NCI-H1092 (cell line): Measurements from ENCODE around the gene PRELID3B.

Source experiments
- DNase-seq: peaks from one replicate; lab custom pipeline; 2025; lab: John Stamatoyannopoulos, UW

PRELID3B gene

GRCh38 chr20:58993332-58994248 is 49.0 kb downstream of the PRELID3B start:
- DNase-seq, result no peak

DNA sequence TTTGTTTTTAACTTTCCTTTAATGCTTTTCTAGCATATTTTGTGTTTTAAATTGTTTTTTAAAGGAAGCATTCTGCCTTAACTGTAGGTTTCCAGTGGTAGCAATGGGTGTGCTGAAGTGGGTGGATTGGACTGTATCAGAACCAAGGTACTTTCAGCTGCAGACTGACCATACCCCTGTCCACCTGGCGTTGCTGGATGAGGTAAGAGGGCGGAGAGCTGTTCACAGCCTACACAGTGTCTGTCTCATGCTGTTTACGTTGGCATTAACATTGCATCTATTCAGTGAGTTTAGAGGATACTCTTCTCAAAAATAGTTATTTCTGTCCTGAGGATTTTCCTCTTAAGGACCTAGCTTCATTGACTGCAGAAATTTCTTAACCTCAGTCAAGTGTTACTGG is 49.7 kb downstream of the PRELID3B start:
- no peak for DNase-seq

GRCh38 chr20:58991715-58992114 is 50.9 kb downstream of the PRELID3B start:
- DNase-seq, result no peak

DNA sequence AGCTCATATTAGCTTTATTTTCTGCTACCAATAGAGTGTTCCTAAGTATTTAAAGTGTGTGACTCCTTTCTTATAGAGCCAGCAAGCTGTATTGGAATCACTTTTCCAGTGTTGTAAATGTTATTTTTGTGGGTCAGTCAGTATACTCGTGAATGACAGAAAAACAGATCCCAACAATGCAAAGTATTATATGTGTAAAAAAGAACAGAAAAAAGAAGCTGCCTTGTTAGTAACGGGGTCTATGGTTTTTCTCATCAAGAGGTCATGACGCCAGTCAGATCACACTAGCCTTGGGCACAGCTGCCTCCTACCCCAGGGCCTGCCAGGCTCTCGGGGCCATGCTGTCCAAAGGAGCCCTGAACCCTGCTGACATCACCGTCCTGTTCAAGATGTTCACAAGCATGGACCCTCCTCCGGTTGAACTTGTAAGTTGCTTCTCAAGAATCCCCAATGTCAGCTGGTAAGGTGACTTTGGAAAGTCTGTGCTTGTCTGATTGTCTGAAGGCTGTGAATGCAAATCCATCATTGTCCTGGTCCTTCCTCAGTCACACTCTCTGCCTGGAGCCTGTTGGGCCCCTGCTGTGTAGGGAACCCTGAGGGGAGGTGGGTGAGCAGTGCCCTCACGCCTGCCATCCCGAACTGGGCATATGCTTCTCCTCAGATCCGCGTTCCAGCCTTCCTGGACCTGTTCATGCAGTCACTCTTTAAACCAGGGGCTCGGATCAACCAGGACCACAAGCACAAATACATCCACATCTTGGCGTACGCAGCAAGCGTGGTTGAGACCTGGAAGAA is 51.7 kb downstream of the PRELID3B start:
- no peak for DNase-seq

DNA sequence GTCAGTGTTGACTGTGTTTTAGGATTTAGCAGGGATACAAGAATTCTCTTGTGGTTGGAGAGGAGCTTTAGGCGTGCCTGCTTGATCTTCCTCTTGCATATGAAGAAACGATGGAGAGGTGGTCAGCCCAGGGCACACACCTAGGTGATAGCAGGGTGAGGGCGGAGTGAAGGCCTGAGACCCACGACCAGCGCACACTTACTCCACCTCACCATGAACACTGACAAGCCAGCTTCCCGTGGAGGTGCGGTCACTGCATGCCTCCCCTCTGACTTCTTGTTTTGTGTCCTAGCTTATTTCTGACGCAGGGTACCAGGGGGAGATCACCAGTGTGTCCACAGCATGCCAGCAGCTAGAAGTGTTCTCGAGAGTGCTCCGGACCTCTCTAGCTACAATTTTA is 53.4 kb downstream of the PRELID3B start:
- no peak for DNase-seq

DNA sequence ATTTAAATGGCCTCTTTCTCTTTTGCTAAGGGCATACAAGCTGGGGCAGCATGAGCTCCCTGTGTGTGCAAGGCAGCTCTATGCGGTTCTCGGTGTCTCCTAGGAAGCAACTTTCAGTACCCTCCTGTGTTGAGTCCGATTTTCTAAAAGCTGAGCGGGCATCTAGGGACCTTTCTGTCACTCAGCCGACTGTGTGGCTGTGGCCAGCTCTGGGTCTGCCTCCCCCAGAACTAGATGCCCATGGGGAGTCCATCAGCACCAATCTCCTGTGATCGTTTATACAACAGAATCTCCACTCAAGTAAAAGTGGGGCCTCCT is 54.1 kb downstream of the PRELID3B start:
- DNase-seq, result no peak

DNA sequence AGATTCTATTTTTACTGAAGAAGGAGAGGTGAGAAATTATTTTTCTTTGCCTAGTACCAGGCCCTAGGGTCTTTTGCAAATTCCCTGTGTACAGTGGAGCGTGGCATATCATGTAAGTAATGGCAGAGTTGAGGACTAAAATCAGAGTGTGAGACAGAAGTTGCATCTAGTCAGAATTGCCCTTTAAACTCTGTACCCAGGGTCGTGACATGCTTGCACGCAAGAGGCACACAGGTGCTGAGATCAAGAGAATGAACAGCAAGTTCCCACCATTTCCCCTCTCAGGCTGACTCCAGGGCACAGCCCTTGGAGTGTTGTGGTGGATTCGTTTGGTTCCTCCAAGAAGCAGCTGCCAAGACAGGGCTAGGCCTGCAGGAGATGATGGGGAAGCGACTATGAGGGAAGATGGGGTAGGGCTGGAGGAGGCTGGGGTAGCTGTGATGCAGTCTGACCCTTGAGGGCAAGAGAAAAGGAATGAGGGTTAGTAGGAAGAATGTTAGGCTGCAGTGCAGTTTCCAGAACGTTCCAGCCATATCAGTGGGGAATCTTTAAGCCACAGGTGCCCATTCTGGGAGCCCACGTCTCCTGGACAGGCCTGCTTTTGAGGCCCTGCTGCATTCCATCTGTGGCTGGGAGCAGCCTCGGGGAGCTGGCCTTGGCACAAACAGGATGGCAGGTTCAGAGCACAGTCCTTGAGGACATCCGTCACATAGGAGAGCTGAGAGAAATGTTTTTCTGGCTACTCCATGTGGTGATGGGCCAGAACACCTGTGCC is 54.6 kb downstream of the PRELID3B start:
- DNase-seq, result no peak

- DNase-seq, result no peak
These were observed 55.5 kb downstream of the PRELID3B start for GRCh38 chr20:58986968-58987517.

GRCh38 chr20:58986286-58986967 is 56.2 kb downstream of the PRELID3B start:
- DNase-seq, result no peak

DNA sequence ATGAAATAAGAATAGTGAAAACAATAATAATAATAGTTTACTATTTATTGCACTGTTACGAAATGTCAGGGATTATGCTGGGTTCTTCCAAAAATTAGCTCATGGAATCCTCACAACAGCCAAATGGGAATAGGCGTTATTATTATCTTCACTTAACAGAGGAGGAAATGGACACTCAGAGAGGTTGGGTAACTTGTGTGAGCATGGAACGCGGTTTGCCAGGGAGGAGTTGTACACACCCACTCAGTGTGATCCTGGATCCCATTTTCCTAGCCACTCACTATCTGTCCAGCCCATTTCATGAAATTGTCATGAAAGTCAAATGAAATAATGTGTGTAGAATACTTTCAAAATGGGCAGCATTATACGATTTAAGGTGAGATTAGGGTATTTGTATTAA is 56.9 kb downstream of the PRELID3B start:
- DNase-seq, result no peak

- no peak for DNase-seq
These were observed 57.9 kb downstream of the PRELID3B start for GRCh38 chr20:58984691-58985090.
